K562 (cell line): ENCODE results near the gene CACNA1S. TPM values are rescaled to one million over a fixed set of nuclear protein-coding genes. Genes with fewer than 3 reads are reported as not detected.

ENCODE experiments used
- BMI1 ChIP-seq: fragments of 150-350 bp; IDR thresholded peaks from 2 replicates; pipeline ENCODE4 v1.6.1; 2014; ENCODE audit warnings: low read length
- BRD9 ChIP-seq: fragments of 450-650 bp; IDR thresholded peaks from 2 replicates; pipeline ENCODE4 v1.6.1; 2018; ENCODE audit warnings: low read depth; ENCODE audit not compliant: partially characterized antibody
- CBX8 ChIP-seq: fragments of 200-600 bp; sonication (generic); IDR thresholded peaks from 2 replicates; pipeline ENCODE4 v1.6.1; 2012; ENCODE audit warnings: borderline replicate concordance, mixed run types, low read depth, mild to moderate bottlenecking, moderate library complexity, mixed read lengths, low read length, control low read depth, inconsistent platforms; ENCODE audit not compliant: poor library complexity, severe bottlenecking; ENCODE audit errors: extremely low read depth
- CHD4 ChIP-seq: fragments of 200-600 bp; sonication (generic); IDR thresholded peaks from 3 replicates; pipeline ENCODE4 v1.6.1; 2012; ENCODE audit warnings: low read depth, mild to moderate bottlenecking, mixed read lengths, low read length, inconsistent platforms; ENCODE audit not compliant: insufficient read depth, insufficient replicate concordance, poor library complexity, severe bottlenecking
- E2F8 ChIP-seq: fragments of 450-650 bp; IDR thresholded peaks from 2 replicates; pipeline ENCODE4 v1.7.1; 2018; ENCODE audit warnings: mild to moderate bottlenecking, low read depth; ENCODE audit not compliant: partially characterized antibody
- ETV1 ChIP-seq: fragments of 450-650 bp; conservative IDR thresholded peaks from 2 replicates; pipeline ENCODE4 v1.6.1; 2016; ENCODE audit warnings: missing genetic modification characterization, control low read depth, low read depth, missing compliant biosample characterization
- HOMEZ ChIP-seq: fragments of 250-450 bp; sonication (Bioruptor Pico); IDR thresholded peaks from 2 replicates; pipeline ENCODE4 v1.4.0; 2020; ENCODE audit warnings: mild to moderate bottlenecking, moderate library complexity
- MLLT1 ChIP-seq, 2 experiments: fragments of 450-650 bp; IDR thresholded peaks; 2 replicates each; pipeline ENCODE4 v1.6.1; 2016
- NFIX ChIP-seq: fragments of 250-450 bp; sonication (Bioruptor Pico); IDR thresholded peaks from 2 replicates; pipeline ENCODE4 v1.4.0; 2020; ENCODE audit warnings: low read depth, mild to moderate bottlenecking, moderate library complexity
- RUNX1 ChIP-seq: sonication (generic); IDR thresholded peaks from 2 replicates; pipeline ENCODE4 v1.6.1; 2016; ENCODE audit warnings: antibody characterized with exemption, low read depth
- SMAD3 ChIP-seq: fragments of 450-650 bp; formaldehyde crosslinking; conservative IDR thresholded peaks from 2 replicates; pipeline ENCODE4 v1.4.0; 2020; ENCODE audit warnings: mild to moderate bottlenecking
- SRSF3 ChIP-seq: fragments of 200-400 bp; formaldehyde crosslinking; IDR thresholded peaks from 2 replicates; pipeline ENCODE4 v1.6.1; 2016; ENCODE audit warnings: mild to moderate bottlenecking, low read length, moderate library complexity; ENCODE audit not compliant: insufficient read depth
- SUPT5H ChIP-seq: fragments of 450-650 bp; IDR thresholded peaks from 2 replicates; pipeline ENCODE4 v1.6.1; 2016
- TRIM24 ChIP-seq, 2 experiments: fragments of 450-650 bp; IDR thresholded peaks; 2 replicates each; pipeline ENCODE4 v1.6.1; 2016
- ZFX ChIP-seq: sonication (generic); formaldehyde crosslinking; IDR thresholded peaks from 2 replicates; pipeline ENCODE4 v1.8.0; 2022; ENCODE audit warnings: mild to moderate bottlenecking, missing genetic modification reagents, moderate library complexity
- ZKSCAN8 ChIP-seq: fragments of 200-800 bp; sonication (Bioruptor generic); IDR thresholded peaks from 2 replicates; pipeline ENCODE4 v1.6.1; 2016; ENCODE audit warnings: missing genetic modification characterization, missing compliant biosample characterization
- ZNF134 ChIP-seq: fragments of 250-450 bp; sonication (Bioruptor Pico); conservative IDR thresholded peaks from 2 replicates; pipeline ENCODE4 v1.4.0; 2020
- ZNF395 ChIP-seq: fragments of 200-800 bp; sonication (Bioruptor generic); IDR thresholded peaks from 2 replicates; pipeline ENCODE4 v1.6.1; 2017; ENCODE audit warnings: missing genetic modification characterization, missing compliant biosample characterization
- ZNF695 ChIP-seq: fragments of 450-650 bp; formaldehyde crosslinking; IDR thresholded peaks from 2 replicates; pipeline ENCODE4 v1.4.0; 2020; ENCODE audit warnings: mild to moderate bottlenecking, moderate library complexity
- ZNF79 ChIP-seq: fragments of 250-450 bp; sonication (Bioruptor Pico); IDR thresholded peaks from 2 replicates; pipeline ENCODE4 v1.4.0; 2020; ENCODE audit warnings: low read depth, mild to moderate bottlenecking, moderate library complexity
- polyA plus RNA-seq, 8 experiments: library from polyadenylated mRNA; depleted of rRNA in 4 of 8; stranded (reverse) in 5 of 8; unstranded in 3 of 8; fragments of >200 nt; fragmentation: Nextera tagmentation in 2 of 8; fragmentation: Illumina TruSeq in 1 of 8; extraction: Ambion mirVana in 2 of 8; extraction: Trizol in 1 of 8; gene quantifications; 2 replicates each; pipeline versions ENCODE4 v1.2.1 to v1.2.3, GENCODE V29; 2011 to 2014; ENCODE audit warnings: inconsistent platforms in 1 of 8, missing spikeins in 1 of 8
- total RNA-seq, 7 experiments: library from RNA; depleted of rRNA in 6 of 7; stranded (reverse); fragments of >200 nt in 6 of 7; fragmentation: Illumina TruSeq in 2 of 7; extraction: Trizol in 2 of 7; gene quantifications; 2 replicates each; pipeline versions ENCODE4 v1.2.1 to v1.2.3, GENCODE V29; 2011 to 2021; ENCODE audit warnings: low replicate concordance in 1 of 7

The CACNA1S gene
- total and polyA plus RNA-seq, 9 of the 15 experiments (the other 6 are each of a cell fraction or from before 2014, with no cell fraction given), result not detected

GRCh38 chr1:201153474-201154388 lies 41.5 kb upstream of the CACNA1S start (continued):
- TF ChIP-seq ETV1 (tag) (peak; percentile 55), NFIX (CRISPR knock-in tag) (no peak), CBX8 (no peak), MLLT1 (IDR thresholded peaks at IDR 0.05) (peak in 1 of 2 experiments; percentile 82; a peak in 2 of 4 replicates), HOMEZ (no peak), BRD9 (peak; percentile 29), SUPT5H (0 out of 2 replicates have a peak, but pooled peaks have one; percentile 12), E2F8 (no peak), ZFX (CRISPR knock-in tag) (peak; percentile 96), SRSF3 (no peak), ZNF395 (CRISPR knock-in tag) (no peak; the same call in 1 of the 2 replicates), ZNF79 (CRISPR knock-in tag) (no peak), TRIM24 (IDR thresholded peaks at IDR 0.05) (peak; percentile 81 to 91), RUNX1 (peak; percentile 89), ZNF695 (no peak), BMI1 (no peak), ZKSCAN8 (CRISPR knock-in tag) (no peak), ZNF134 (peak; percentile 53; the same call in 1 of the 2 replicates), CHD4 (no peak), SMAD3 (CRISPR knock-in tag) (no peak)
